ENCODE results near the gene CDC42BPB. TPM values are rescaled to one million over a fixed set of nuclear protein-coding genes. Genes with fewer than 3 reads are reported as not detected.

CDC42BPB gene
- total and polyA plus RNA-seq, 2 of the 4 experiments (the other 2 are of a cell fraction), result 49.1 to 81.4 TPM

- no CpG with 5 or more reads among the region's 8 CpGs for WGBS, 2 experiments (ENCODE audit: extremely low coverage in 2 of 2, insufficient read length in 1 of 2)
Observed at GRCh38 chr14:103055695-103056094, 1.7 kb downstream of the CDC42BPB start.

More at GRCh38 chr14:103055695-103056094, 1.7 kb downstream of the CDC42BPB start:
- Histone ChIP-seq H3K4me3 (ENCODE audit: insufficient read depth, low read depth, low read length) (peak overlapping the region; percentile 100), H3K23ac (ENCODE audit: low read depth, low read length) (peak overlapping the region; percentile 63), H3K4ac (ENCODE audit: low read depth, low read length) (no peak overlapping the region), H2AK9ac (replicated peaks; ENCODE audit: low read depth, low read length, poor library complexity) (peak overlapping the region; percentile 76), H4K5ac (ENCODE audit: low read depth, low read length) (no peak overlapping the region), H4K91ac (ENCODE audit: insufficient read depth, low read depth, low read length) (no peak overlapping the region), H4K20me1 (ENCODE audit: insufficient read depth, low read length) (peaks cover 56% of the 10 kb centered on the region), H2BK120ac (ENCODE audit: low read depth, low read length) (no peak overlapping the region), H3K9me1 (ENCODE audit: insufficient read depth, low read length) (peaks cover 3% of the 10 kb centered on the region), H3K27me3 (ENCODE audit: control insufficient read depth, insufficient read depth, low read length) (no peaks in the 10 kb centered on the region), H4K8ac (ENCODE audit: low read depth in 2 of 2, low read length in 2 of 2) (no peak overlapping the region), H3K4me1 (ENCODE audit: control insufficient read depth, insufficient read depth, low read length) (peaks cover 10% of the 10 kb centered on the region), H3K14ac (replicated peaks; ENCODE audit: low read depth, low read length) (no peak overlapping the region; the same call in 1 of the 2 replicates), H3K56ac (ENCODE audit: extremely low read depth, insufficient read depth, low read length) (no peak overlapping the region), H2AK5ac (ENCODE audit: low read depth, low read length) (peak overlapping the region; percentile 63; the same call in 1 of the 2 replicates), H3K27ac (ENCODE audit: insufficient read depth, low read length) (peak overlapping the region; percentile 15; the same call in 1 of the 2 replicates), H2BK5ac (ENCODE audit: low read depth, low read length, poor library complexity, severe bottlenecking) (peak overlapping the region; percentile 17), H3K36me3 (ENCODE audit: control insufficient read depth, insufficient read depth, low read length) (peaks cover 5% of the 10 kb centered on the region; the same call in 1 of the 2 replicates), H3K79me1 (ENCODE audit: low read depth in 1 of 2, low read length in 2 of 2) (peaks cover 22 to 66% of the 10 kb centered on the region in 2 experiments), H3K4me2 (ENCODE audit: low read depth, low read length) (peak overlapping the region; percentile 97), H3K9ac (ENCODE audit: low read depth, low read length) (peak overlapping the region; percentile 57; the same call in 1 of the 2 replicates), H2BK20ac (ENCODE audit: low read depth, low read length) (no peak overlapping the region), H3K18ac (ENCODE audit: low read depth, low read length) (no peak overlapping the region), H3K9me3 (ENCODE audit: control insufficient read depth, insufficient read depth, low read length) (no peaks in the 10 kb centered on the region), H2BK15ac (ENCODE audit: low read depth, low read length) (no peak overlapping the region), H2AFZ (replicated peaks; ENCODE audit: low read length, poor library complexity) (no peak overlapping the region)
- TF ChIP-seq CHD1 (IDR thresholded peaks at IDR 0.05; ENCODE audit: low read depth, low read length) (no peak), CEBPB (IDR thresholded peaks at IDR 0.05; ENCODE audit: low read depth, low read length) (no peak), RAD21 (IDR thresholded peaks at IDR 0.05; ENCODE audit: low read length) (no peak), NFE2L2 (IDR thresholded peaks at IDR 0.05; ENCODE audit: low read depth, low read length) (no peak), CTCF (conservative IDR thresholded peaks at IDR 0.05; ENCODE audit: low read depth, low read length) (no peak), USF2 (IDR thresholded peaks at IDR 0.05; ENCODE audit: low read depth, low read length) (no peak), RCOR1 (IDR thresholded peaks at IDR 0.05; ENCODE audit: insufficient replicate concordance, low read length) (no peak), SMC3 (IDR thresholded peaks at IDR 0.05; ENCODE audit: low read depth, low read length) (no peak), MXI1 (IDR thresholded peaks at IDR 0.05; ENCODE audit: borderline replicate concordance, low read depth, low read length) (no peak), BHLHE40 (IDR thresholded peaks at IDR 0.05; ENCODE audit: low read depth, low read length) (no peak), MAFK (IDR thresholded peaks at IDR 0.05; ENCODE audit: low read depth, low read length) (no peak), FOS (IDR thresholded peaks at IDR 0.05; ENCODE audit: low read depth, low read length) (no peak), POLR2A (IDR thresholded peaks at IDR 0.05; ENCODE audit: low read depth, low read length) (no peak), RFX5 (IDR thresholded peaks at IDR 0.05; ENCODE audit: low read depth, low read length) (no peak), MAZ (IDR thresholded peaks at IDR 0.05; ENCODE audit: borderline replicate concordance, low read depth, low read length) (no peak)
- TF ChIP-seq, protein P1, sequence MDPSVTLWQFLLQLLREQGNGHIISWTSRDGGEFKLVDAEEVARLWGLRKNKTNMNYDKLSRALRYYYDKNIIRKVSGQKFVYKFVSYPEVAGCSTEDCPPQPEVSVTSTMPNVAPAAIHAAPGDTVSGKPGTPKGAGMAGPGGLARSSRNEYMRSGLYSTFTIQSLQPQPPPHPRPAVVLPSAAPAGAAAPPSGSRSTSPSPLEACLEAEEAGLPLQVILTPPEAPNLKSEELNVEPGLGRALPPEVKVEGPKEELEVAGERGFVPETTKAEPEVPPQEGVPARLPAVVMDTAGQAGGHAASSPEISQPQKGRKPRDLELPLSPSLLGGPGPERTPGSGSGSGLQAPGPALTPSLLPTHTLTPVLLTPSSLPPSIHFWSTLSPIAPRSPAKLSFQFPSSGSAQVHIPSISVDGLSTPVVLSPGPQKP (IDR thresholded peaks at IDR 0.05; ENCODE audit: borderline replicate concordance, low read depth, low read length), result no peak
- ATAC-seq (ENCODE audit: low read depth) (no peak), DNase-seq (peak; percentile 10)
- BruUV-seq (replicated peaks), result TSS peak; percentile 20
- in situ Hi-C loops (cut with MboI; ENCODE audit: low sequenced_read_pairs) (no loop called here), dilution Hi-C loops (cut with HindIII; ENCODE audit: low sequenced_read_pairs, unreplicated experiment) (no loop called here), intact Hi-C loops (cut with micrococcal nuclease) (loop anchor here (5.0 to 10.0 kb wide), 3 partner anchors 33 to 361 kb away; no protein-coding TSS in a partner anchor)
- ChIA-PET CTCF (no interaction called here), POLR2A (ENCODE audit: unreplicated experiment) (no interaction called here)
